BE2C (cell line): Measurements from ENCODE around the gene GSTM1.
A peak's percentile ranks its signal among the peaks of the same experiment; 100 is the strongest.

ENCODE experiments used
- DNase-seq: peaks from one replicate; pipeline ENCODE4 v3.0.0-alpha.2; 2020
- H3K27me3 ChIP-seq: fragments of 250-450 bp; sonication (Bioruptor Pico); 2 replicates; pipeline ENCODE4 v1.5.1; 2020; ENCODE audit warnings: mild to moderate bottlenecking
- H3K36me3 ChIP-seq: fragments of 250-450 bp; sonication (Bioruptor Pico); 2 replicates; pipeline ENCODE4 v1.5.1; 2020; ENCODE audit warnings: mild to moderate bottlenecking
- H3K4me1 ChIP-seq: fragments of 250-450 bp; sonication (Bioruptor Pico); 2 replicates; pipeline ENCODE4 v1.5.1; 2020
- H3K4me3 ChIP-seq: 2 replicates; pipeline ENCODE4 v1.5.1; 2011; ENCODE audit warnings: low read depth, low read length
- H3K9me3 ChIP-seq: fragments of 250-450 bp; sonication (Bioruptor Pico); 2 replicates; pipeline ENCODE4 v1.5.1; 2020
- TF ChIP-seq, protein P1 (sequence below): IDR thresholded peaks from 2 replicates; pipeline ENCODE4 v1.5.1; 2012; ENCODE audit warnings: mild to moderate bottlenecking, low read depth, low read length

The GSTM1 gene

DNA sequence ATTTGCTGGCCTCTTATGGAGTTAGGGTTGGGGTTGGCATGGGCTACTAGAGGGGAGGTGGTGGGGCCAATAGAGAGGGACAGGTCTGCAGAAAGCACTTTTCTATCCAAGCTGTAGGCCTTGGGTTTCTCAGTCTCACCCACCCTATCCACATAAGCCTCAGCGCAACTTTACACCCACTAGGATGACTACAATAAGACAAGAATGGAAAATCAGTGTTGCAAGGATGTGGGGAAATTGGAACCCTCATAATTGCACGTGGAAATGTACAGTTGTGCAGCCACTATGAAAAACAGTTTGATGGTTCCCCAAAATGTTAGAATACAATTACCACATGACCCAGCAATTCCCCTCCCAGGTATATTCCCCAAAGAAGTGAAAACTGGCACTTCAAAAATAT, 45.8 kb upstream of the GSTM1 start:
- H3K27me3 ChIP-seq, result no peaks in the 10 kb centered on the region
- peaks cover 22% of the 10 kb centered on the region for H3K4me1 ChIP-seq
- TF ChIP-seq, protein P1, sequence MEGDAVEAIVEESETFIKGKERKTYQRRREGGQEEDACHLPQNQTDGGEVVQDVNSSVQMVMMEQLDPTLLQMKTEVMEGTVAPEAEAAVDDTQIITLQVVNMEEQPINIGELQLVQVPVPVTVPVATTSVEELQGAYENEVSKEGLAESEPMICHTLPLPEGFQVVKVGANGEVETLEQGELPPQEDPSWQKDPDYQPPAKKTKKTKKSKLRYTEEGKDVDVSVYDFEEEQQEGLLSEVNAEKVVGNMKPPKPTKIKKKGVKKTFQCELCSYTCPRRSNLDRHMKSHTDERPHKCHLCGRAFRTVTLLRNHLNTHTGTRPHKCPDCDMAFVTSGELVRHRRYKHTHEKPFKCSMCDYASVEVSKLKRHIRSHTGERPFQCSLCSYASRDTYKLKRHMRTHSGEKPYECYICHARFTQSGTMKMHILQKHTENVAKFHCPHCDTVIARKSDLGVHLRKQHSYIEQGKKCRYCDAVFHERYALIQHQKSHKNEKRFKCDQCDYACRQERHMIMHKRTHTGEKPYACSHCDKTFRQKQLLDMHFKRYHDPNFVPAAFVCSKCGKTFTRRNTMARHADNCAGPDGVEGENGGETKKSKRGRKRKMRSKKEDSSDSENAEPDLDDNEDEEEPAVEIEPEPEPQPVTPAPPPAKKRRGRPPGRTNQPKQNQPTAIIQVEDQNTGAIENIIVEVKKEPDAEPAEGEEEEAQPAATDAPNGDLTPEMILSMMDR, result no peak
- no peaks in the 10 kb centered on the region for H3K9me3 ChIP-seq
- H3K36me3 ChIP-seq, result no peaks in the 10 kb centered on the region
- H3K4me3 ChIP-seq, result no peak overlapping the region
- DNase-seq, result no peak

DNA sequence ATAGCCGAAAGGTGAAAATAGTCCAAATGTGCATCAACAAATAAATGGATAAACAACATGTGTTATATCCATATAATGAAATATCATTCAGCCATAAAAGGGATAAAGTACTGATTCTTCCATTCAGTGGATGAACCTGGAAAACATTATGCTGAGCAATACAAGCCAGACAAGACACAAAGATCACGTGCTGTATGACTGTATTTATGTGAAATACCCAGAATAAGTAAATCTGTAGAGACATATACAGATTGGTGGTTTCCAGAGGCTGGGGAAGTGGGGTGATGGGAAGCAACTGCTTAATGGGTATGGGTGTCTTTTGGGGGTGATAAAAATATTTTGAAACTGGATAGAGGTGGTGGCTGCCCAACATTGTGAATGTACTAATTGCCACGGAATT, 45.0 kb upstream of the GSTM1 start:
- TF ChIP-seq, protein P1, result no peak
- no peak for DNase-seq
- no peaks in the 10 kb centered on the region for H3K9me3 ChIP-seq
- H3K4me3 ChIP-seq, result no peak overlapping the region
- peaks cover 19% of the 10 kb centered on the region for H3K4me1 ChIP-seq
- no peaks in the 10 kb centered on the region for H3K36me3 ChIP-seq
- no peaks in the 10 kb centered on the region for H3K27me3 ChIP-seq

- no peaks in the 10 kb centered on the region for H3K9me3 ChIP-seq
- no peaks in the 10 kb centered on the region for H3K36me3 ChIP-seq
- no peaks in the 10 kb centered on the region for H3K27me3 ChIP-seq
- TF ChIP-seq, protein P1, result peak; percentile 70
- no peak overlapping the region for H3K4me3 ChIP-seq
- H3K4me1 ChIP-seq, result peaks cover 15% of the 10 kb centered on the region
- DNase-seq, result peak; percentile 79
Observed at GRCh38 chr1:109643385-109644230, 44.0 kb upstream of the GSTM1 start.

- H3K36me3 ChIP-seq, result no peaks in the 10 kb centered on the region
- DNase-seq, result no peak
- H3K4me3 ChIP-seq, result no peak overlapping the region
- no peaks in the 10 kb centered on the region for H3K9me3 ChIP-seq
- TF ChIP-seq, protein P1, result no peak
- peaks cover 9% of the 10 kb centered on the region for H3K4me1 ChIP-seq
- no peaks in the 10 kb centered on the region for H3K27me3 ChIP-seq
Observed at GRCh38 chr1:109644670-109645069, 42.9 kb upstream of the GSTM1 start.

- Histone ChIP-seq H3K36me3 (no peaks in the 10 kb centered on the region), H3K4me1 (peaks cover 4% of the 10 kb centered on the region; the same call in 1 of the 2 replicates), H3K9me3 (no peaks in the 10 kb centered on the region), H3K4me3 (peak overlapping the region; percentile 45), H3K27me3 (no peaks in the 10 kb centered on the region)
- TF ChIP-seq, protein P1, result peak; percentile 63
- no peak for DNase-seq
Observed at GRCh38 chr1:109649491-109649914, 38.1 kb upstream of the GSTM1 start.

DNA sequence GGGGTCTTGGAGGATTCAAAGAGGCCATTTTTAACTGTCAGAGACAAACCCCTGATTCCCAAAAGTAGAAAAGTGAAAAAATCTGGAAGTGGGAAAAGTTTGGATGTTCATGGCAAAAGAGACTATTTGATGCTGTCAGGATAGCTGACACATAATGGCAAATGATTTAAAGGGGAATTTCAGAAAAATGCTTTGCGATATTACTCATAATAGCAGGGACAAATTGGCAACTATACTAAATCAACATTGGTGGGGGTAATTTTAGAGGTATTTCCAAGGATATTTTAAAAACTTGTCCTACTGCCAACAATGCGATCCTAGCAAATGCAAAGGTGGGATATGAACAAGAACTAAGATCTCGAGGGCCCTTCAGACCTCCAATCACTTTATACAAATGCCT, 37.0 kb upstream of the GSTM1 start:
- Histone ChIP-seq H3K36me3 (no peaks in the 10 kb centered on the region), H3K4me1 (peaks cover 4% of the 10 kb centered on the region; the same call in 1 of the 2 replicates), H3K9me3 (no peaks in the 10 kb centered on the region), H3K27me3 (no peaks in the 10 kb centered on the region), H3K4me3 (no peak overlapping the region)
- DNase-seq, result no peak
- TF ChIP-seq, protein P1, result no peak
